Measurements from ENCODE around the gene CENPT.

Gene CENPT

GRCh38 chr16:67814567-67814966 lies 32.9 kb downstream of the CENPT start:
- in situ Hi-C loops (cut with MboI; ENCODE audit: low sequenced_read_pairs) = loop anchor here (10.0 kb wide), 1 partner anchor 230 kb away; no protein-coding TSS in a partner anchor

- in situ Hi-C loops (cut with MboI; ENCODE audit: low sequenced_read_pairs) = loop anchor here (10.0 kb wide), 1 partner anchor 233 kb away; no protein-coding TSS in a partner anchor
These were observed 35.6 kb downstream of the CENPT start for GRCh38 chr16:67811899-67812298.

- in situ Hi-C loops (cut with MboI; ENCODE audit: low sequenced_read_pairs) = no loop called here
These were observed 40.3 kb downstream of the CENPT start for GRCh38 chr16:67807148-67807682.

GRCh38 chr16:67806428-67807147 lies 40.9 kb downstream of the CENPT start, which contains the start of the genes RANBP10 and TSNAXIP1:
RANBP10 (minus strand) TSS chr16:67806560; CDS start chr16:67806536, 24 bp downstream.
TSNAXIP1 (plus strand) TSS chr16:67806889; CDS start chr16:67807150, 261 bp downstream.
- in situ Hi-C loops (cut with MboI; ENCODE audit: low sequenced_read_pairs) = no loop called here

- in situ Hi-C loops (cut with MboI; ENCODE audit: low sequenced_read_pairs) = no loop called here
These were observed 41.6 kb downstream of the CENPT start for GRCh38 chr16:67805718-67806427.

- in situ Hi-C loops (cut with MboI; ENCODE audit: low sequenced_read_pairs) = no loop called here
These were observed 42.5 kb downstream of the CENPT start for GRCh38 chr16:67804853-67805542.

- in situ Hi-C loops (cut with MboI; ENCODE audit: low sequenced_read_pairs) = no loop called here
These were observed 43.6 kb downstream of the CENPT start for GRCh38 chr16:67803894-67804293.

- in situ Hi-C loops (cut with MboI; ENCODE audit: low sequenced_read_pairs) = no loop called here
These were observed 45.6 kb downstream of the CENPT start for GRCh38 chr16:67801883-67802282.

GRCh38 chr16:67801241-67801640 lies 46.3 kb downstream of the CENPT start:
- in situ Hi-C loops (cut with MboI; ENCODE audit: low sequenced_read_pairs) = no loop called here

GRCh38 chr16:67800338-67800926 lies 47.1 kb downstream of the CENPT start:
- in situ Hi-C loops (cut with MboI; ENCODE audit: low sequenced_read_pairs) = no loop called here

GRCh38 chr16:67796099-67796718 lies 51.3 kb downstream of the CENPT start:
- in situ Hi-C loops (cut with MboI; ENCODE audit: low sequenced_read_pairs) = no loop called here

- in situ Hi-C loops (cut with MboI; ENCODE audit: low sequenced_read_pairs) = no loop called here
These were observed 57.4 kb downstream of the CENPT start for GRCh38 chr16:67790071-67790470.

GRCh38 chr16:67786491-67786890 lies 61.0 kb downstream of the CENPT start:
- in situ Hi-C loops (cut with MboI; ENCODE audit: low sequenced_read_pairs) = no loop called here

- in situ Hi-C loops (cut with MboI; ENCODE audit: low sequenced_read_pairs) = no loop called here
These were observed 64.2 kb downstream of the CENPT start for GRCh38 chr16:67783353-67783725.

- in situ Hi-C loops (cut with MboI; ENCODE audit: low sequenced_read_pairs) = no loop called here
These were observed 64.7 kb downstream of the CENPT start for GRCh38 chr16:67782567-67783352.

- in situ Hi-C loops (cut with MboI; ENCODE audit: low sequenced_read_pairs) = no loop called here
These were observed 66.0 kb downstream of the CENPT start for GRCh38 chr16:67781565-67781921.

GRCh38 chr16:67780847-67781564 lies 66.5 kb downstream of the CENPT start:
- in situ Hi-C loops (cut with MboI; ENCODE audit: low sequenced_read_pairs) = no loop called here

- in situ Hi-C loops (cut with MboI; ENCODE audit: low sequenced_read_pairs) = no loop called here
These were observed 68.1 kb downstream of the CENPT start for GRCh38 chr16:67779256-67780014.
